Measurements from ENCODE around the gene C11orf87. TPM values are rescaled to one million over a fixed set of nuclear protein-coding genes. Genes with fewer than 3 reads are reported as not detected.

The C11orf87 gene
- total and polyA plus RNA-seq, 2 donors (not counting 1 experiment from before 2014, with no cell fraction given) = not detected

DNA sequence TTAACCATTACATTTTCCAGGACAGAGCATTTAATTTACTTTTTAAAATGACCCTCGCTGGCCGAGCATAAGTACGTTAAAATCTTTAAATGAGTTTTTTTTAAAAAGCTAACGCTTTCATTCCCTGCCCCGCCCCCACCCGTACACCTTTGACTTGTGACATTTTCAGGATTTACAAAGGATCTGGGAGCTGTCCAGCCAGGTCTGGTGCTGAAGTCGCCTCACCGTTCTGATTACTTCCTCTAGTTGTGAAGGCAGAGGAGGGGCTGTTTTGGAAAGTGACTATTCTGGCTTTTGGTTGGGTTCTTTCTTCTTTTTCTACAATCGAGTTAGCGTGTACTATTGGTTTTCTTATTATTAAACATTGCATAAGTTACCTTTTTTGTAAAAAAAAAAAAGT, 2.9 kb downstream of the C11orf87 start:
- Histone ChIP-seq H3K27ac (ENCODE audit: low read length in 2 of 2) (no peak overlapping the region), H2AFZ (ENCODE audit: insufficient read depth, low read depth, low read length, poor library complexity, severe bottlenecking) (no peak overlapping the region), H3K4me1 (ENCODE audit: control insufficient read depth in 2 of 2, insufficient read depth in 2 of 2, low read length in 2 of 2) (no peaks in the 10 kb centered on the region), H3K9ac (ENCODE audit: low read length) (no peak overlapping the region), H3K79me2 (ENCODE audit: control insufficient read depth, insufficient read depth, low read length) (no peaks in the 10 kb centered on the region), H3K27me3 (replicated peaks in 1 of 4; ENCODE audit: control extremely low read depth in 1 of 4, control insufficient read depth in 3 of 4, insufficient read depth in 4 of 4, low read length in 3 of 4) (peaks cover 0 to 31% (median 10%) of the 10 kb centered on the region in 4 experiments), H3K4me3 (ENCODE audit: control extremely low read depth in 1 of 5, extremely low read depth in 1 of 5, insufficient read depth in 1 of 5, low read depth in 2 of 5, low read length in 4 of 5) (no peak overlapping the region), H3K36me3 (replicated peaks in 1 of 2; ENCODE audit: control extremely low read depth in 1 of 2, control insufficient read depth in 1 of 2, extremely low read depth in 1 of 2, insufficient read depth in 2 of 2, low read length in 1 of 2) (no peaks in the 10 kb centered on the region), H4K20me1 (ENCODE audit: control insufficient read depth, insufficient read depth, low read length, poor library complexity, severe bottlenecking) (no peaks in the 10 kb centered on the region), H3K9me3 (ENCODE audit: control extremely low read depth in 1 of 3, control insufficient read depth in 2 of 3, insufficient read depth in 1 of 3, low read length in 2 of 3) (peaks cover 0 to 9% (median 0%) of the 10 kb centered on the region in 3 donors), H3K4me2 (replicated peaks; ENCODE audit: low read depth, low read length, poor library complexity, severe bottlenecking) (no peak overlapping the region)
- ATAC-seq (ENCODE audit: low read depth) (no peak), DNase-seq (no peak)
- no CpG with 5 or more reads among the region's 10 CpGs for WGBS (ENCODE audit: insufficient coverage)
- no peak overlapping the region for H3K27ac Mint-ChIP-seq
- ChIA-PET CTCF (no interaction called here), POLR2A (no interaction called here)
- H3K27me3 Mint-ChIP-seq = peaks cover 35% of the 10 kb centered on the region
- no peak overlapping the region for H3K4me3 Mint-ChIP-seq
- no peak for TF ChIP-seq EZH2 (IDR thresholded peaks at IDR 0.05; ENCODE audit: borderline replicate concordance, insufficient read depth, low read depth, low read length, poor library complexity, severe bottlenecking)
- TF ChIP-seq, protein P1, sequence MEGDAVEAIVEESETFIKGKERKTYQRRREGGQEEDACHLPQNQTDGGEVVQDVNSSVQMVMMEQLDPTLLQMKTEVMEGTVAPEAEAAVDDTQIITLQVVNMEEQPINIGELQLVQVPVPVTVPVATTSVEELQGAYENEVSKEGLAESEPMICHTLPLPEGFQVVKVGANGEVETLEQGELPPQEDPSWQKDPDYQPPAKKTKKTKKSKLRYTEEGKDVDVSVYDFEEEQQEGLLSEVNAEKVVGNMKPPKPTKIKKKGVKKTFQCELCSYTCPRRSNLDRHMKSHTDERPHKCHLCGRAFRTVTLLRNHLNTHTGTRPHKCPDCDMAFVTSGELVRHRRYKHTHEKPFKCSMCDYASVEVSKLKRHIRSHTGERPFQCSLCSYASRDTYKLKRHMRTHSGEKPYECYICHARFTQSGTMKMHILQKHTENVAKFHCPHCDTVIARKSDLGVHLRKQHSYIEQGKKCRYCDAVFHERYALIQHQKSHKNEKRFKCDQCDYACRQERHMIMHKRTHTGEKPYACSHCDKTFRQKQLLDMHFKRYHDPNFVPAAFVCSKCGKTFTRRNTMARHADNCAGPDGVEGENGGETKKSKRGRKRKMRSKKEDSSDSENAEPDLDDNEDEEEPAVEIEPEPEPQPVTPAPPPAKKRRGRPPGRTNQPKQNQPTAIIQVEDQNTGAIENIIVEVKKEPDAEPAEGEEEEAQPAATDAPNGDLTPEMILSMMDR (IDR thresholded peaks at IDR 0.05) = no peak
- no peaks in the 10 kb centered on the region for H3K9me3 Mint-ChIP-seq (ENCODE audit: insufficient read depth)
- H3K4me1 Mint-ChIP-seq = peaks cover 3% of the 10 kb centered on the region
- intact Hi-C loops (cut with micrococcal nuclease) = no loop called here

GRCh38 chr11:109425554-109425953, 3.6 kb downstream of the C11orf87 start:
- Histone ChIP-seq H3K4me3 (ENCODE audit: control extremely low read depth in 1 of 5, extremely low read depth in 1 of 5, insufficient read depth in 1 of 5, low read depth in 2 of 5, low read length in 4 of 5) (no peak overlapping the region), H4K20me1 (ENCODE audit: control insufficient read depth, insufficient read depth, low read length, poor library complexity, severe bottlenecking) (no peaks in the 10 kb centered on the region), H3K27me3 (replicated peaks in 1 of 4; ENCODE audit: control extremely low read depth in 1 of 4, control insufficient read depth in 3 of 4, insufficient read depth in 4 of 4, low read length in 3 of 4) (peaks cover 0 to 31% (median 10%) of the 10 kb centered on the region in 4 experiments), H3K36me3 (replicated peaks in 1 of 2; ENCODE audit: control extremely low read depth in 1 of 2, control insufficient read depth in 1 of 2, extremely low read depth in 1 of 2, insufficient read depth in 2 of 2, low read length in 1 of 2) (no peaks in the 10 kb centered on the region), H3K9ac (ENCODE audit: low read length) (no peak overlapping the region), H3K9me3 (ENCODE audit: control extremely low read depth in 1 of 3, control insufficient read depth in 2 of 3, insufficient read depth in 1 of 3, low read length in 2 of 3) (peaks cover 0 to 9% (median 0%) of the 10 kb centered on the region in 3 donors), H3K4me1 (ENCODE audit: control insufficient read depth in 2 of 2, insufficient read depth in 2 of 2, low read length in 2 of 2) (no peaks in the 10 kb centered on the region), H3K79me2 (ENCODE audit: control insufficient read depth, insufficient read depth, low read length) (no peaks in the 10 kb centered on the region), H2AFZ (ENCODE audit: insufficient read depth, low read depth, low read length, poor library complexity, severe bottlenecking) (no peak overlapping the region), H3K27ac (ENCODE audit: low read length in 2 of 2) (no peak overlapping the region), H3K4me2 (replicated peaks; ENCODE audit: low read depth, low read length, poor library complexity, severe bottlenecking) (no peak overlapping the region)
- no CpG with 5 or more reads among the region's 2 CpGs for WGBS (ENCODE audit: insufficient coverage)
- ATAC-seq (ENCODE audit: low read depth) (no peak), DNase-seq (no peak)
- POLR2A ChIA-PET = no interaction called here
- CTCF ChIA-PET = no interaction called here
- intact Hi-C loops (cut with micrococcal nuclease) = no loop called here
- Mint-ChIP-seq H3K4me3 (no peak overlapping the region), H3K27me3 (peaks cover 35% of the 10 kb centered on the region), H3K27ac (no peak overlapping the region), H3K9me3 (ENCODE audit: insufficient read depth) (no peaks in the 10 kb centered on the region), H3K4me1 (peaks cover 3% of the 10 kb centered on the region)
- TF ChIP-seq, protein P1 (IDR thresholded peaks at IDR 0.05) = no peak
- TF ChIP-seq EZH2 (IDR thresholded peaks at IDR 0.05; ENCODE audit: borderline replicate concordance, insufficient read depth, low read depth, low read length, poor library complexity, severe bottlenecking) = no peak
